GM13977 (cell line): ENCODE measurements around the gene LYVE1.

ENCODE experiments used
- DNase-seq: peaks from one replicate; pipeline ENCODE4 v3.0.0; 2012; ENCODE audit warnings: low spot score
- CTCF ChIP-seq: IDR thresholded peaks from 2 replicates; pipeline ENCODE4 v1.5.1; 2012; ENCODE audit warnings: mild to moderate bottlenecking, control low read depth; ENCODE audit not compliant: insufficient read depth; ENCODE audit errors: extremely low read depth, missing control alignments
- in situ Hi-C: fragments of 300-500 bp; cut with MboI; formaldehyde crosslinking; loops from one replicate; pipeline ENCODE4 v1.12.0; 2022; ENCODE audit warnings: low sequenced_read_pairs, low pct_unique_long_range_greater_than_20kb, mixed read lengths, inconsistent platforms; ENCODE audit not compliant: unreplicated experiment

The LYVE1 gene

GRCh38 chr11:10568486-10568941 is at the start of gene LYVE1:
TSS of gene LYVE1 (minus strand) at chr11:10568665. CDS start at chr11:10568532, 133 bp downstream.
- in situ Hi-C loops = no loop called here
- no peak for TF ChIP-seq CTCF
- DNase-seq = no peak

GRCh38 chr11:10617551-10617950 is 49.1 kb upstream of the LYVE1 start:
- DNase-seq = no peak
- no peak for TF ChIP-seq CTCF
- in situ Hi-C loops = no loop called here

GRCh38 chr11:10611979-10612862 is 43.8 kb upstream of the LYVE1 start:
- in situ Hi-C loops = no loop called here
- no peak for DNase-seq
- TF ChIP-seq CTCF = no peak

GRCh38 chr11:10609636-10610035 is 41.2 kb upstream of the LYVE1 start:
- no peak for DNase-seq
- no peak for TF ChIP-seq CTCF
- in situ Hi-C loops = no loop called here

GRCh38 chr11:10608584-10608983 is 40.1 kb upstream of the LYVE1 start:
- DNase-seq = no peak
- TF ChIP-seq CTCF = no peak
- in situ Hi-C loops = no loop called here

GRCh38 chr11:10607462-10608132 is 39.1 kb upstream of the LYVE1 start:
- no peak for TF ChIP-seq CTCF
- no peak for DNase-seq
- in situ Hi-C loops = no loop called here
